Neural cell (in vitro differentiated cells): ENCODE results near the gene CENPN.

Experiments
- CTCF ChIP-seq: fragments of 450-650 bp; IDR thresholded peaks from 2 replicates; pipeline ENCODE4 v1.5.1; 2014; ENCODE audit warnings: antibody characterized with exemption, mild to moderate bottlenecking, moderate library complexity; ENCODE audit not compliant: poor library complexity, severe bottlenecking
- EP300 ChIP-seq: fragments of 450-650 bp; conservative IDR thresholded peaks from 2 replicates; pipeline ENCODE4 v1.6.1; 2014; ENCODE audit warnings: antibody characterized with exemption, mild to moderate bottlenecking, moderate library complexity; ENCODE audit not compliant: poor library complexity, severe bottlenecking
- EZH2 ChIP-seq: fragments of 200-600, 300-800 bp; shearing (Covaris generic), sonication (generic); IDR thresholded peaks from 2 replicates; pipeline ENCODE4 v1.6.1; 2014; ENCODE audit warnings: antibody characterized with exemption, low read length, borderline replicate concordance, mild to moderate bottlenecking; ENCODE audit not compliant: insufficient read depth, poor library complexity, severe bottlenecking
- POLR2AphosphoS5 ChIP-seq: IDR thresholded peaks from 2 replicates; pipeline ENCODE4 v1.6.1; 2012
- RAD21 ChIP-seq: fragments of 450-650 bp; conservative IDR thresholded peaks from 2 replicates; pipeline ENCODE4 v1.6.1; 2014; ENCODE audit warnings: antibody characterized with exemption, mild to moderate bottlenecking, moderate library complexity

DNA sequence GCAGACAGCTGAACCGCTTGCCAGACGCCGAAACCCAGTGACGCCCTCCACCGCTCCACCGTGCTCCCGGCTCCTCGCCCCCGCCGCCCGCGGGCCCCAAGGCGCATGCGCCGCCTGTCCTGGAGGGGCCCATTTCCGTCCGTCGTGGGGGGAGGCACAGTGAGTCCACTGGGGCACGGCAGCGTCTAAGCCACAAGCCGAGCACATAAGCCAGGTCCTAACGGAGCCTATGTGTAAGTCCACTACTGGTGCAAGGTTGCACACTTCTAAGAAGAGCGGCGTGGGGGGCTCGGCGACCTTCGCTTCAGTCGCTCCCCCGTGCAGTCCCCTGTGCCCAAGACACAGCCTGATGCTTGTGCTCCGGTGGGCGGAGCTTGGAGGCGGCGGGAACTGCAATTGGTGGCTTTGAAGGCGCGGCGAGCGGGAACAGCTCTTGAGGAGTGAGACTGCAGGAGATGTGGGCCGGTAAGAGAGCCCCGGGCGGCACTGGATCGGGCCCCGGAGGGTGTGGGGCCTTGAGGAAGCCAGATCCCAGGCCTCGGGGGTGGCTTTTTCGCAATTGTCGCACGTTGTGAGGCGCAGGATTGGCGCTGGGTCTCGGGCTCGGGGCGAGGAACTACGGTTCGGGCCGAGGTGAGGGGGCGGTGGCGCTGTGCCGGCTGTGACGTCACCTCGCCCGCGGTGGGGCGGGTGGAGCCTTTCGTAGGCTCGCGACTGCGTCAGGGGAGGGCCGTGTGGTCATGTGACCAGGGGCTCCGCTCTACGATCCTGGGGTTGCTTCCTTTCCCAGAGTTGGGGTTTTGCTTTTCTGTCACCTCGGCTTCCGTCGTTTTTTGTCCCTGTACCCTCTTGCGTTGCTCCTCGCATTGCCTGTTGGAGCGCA lies at the start of gene CENPN, which contains the start of gene CMC2:
- TF ChIP-seq CTCF (no peak), POLR2AphosphoS5 (peak; percentile 93), EP300 (peak; percentile 56), RAD21 (no peak), EZH2 (no peak)
